HepG2 (cell line): Measurements from ENCODE around the gene ICE1. TPM values are rescaled to one million over a fixed set of nuclear protein-coding genes. Genes with fewer than 3 reads are reported as not detected.

Experiments used
- ATAC-seq: fragments of 200-7000 bp; cut with Tn5 transposase; 3 replicates; pipeline ENCODE4 v1.9.1; 2020; ENCODE audit warnings: mild to moderate bottlenecking, moderate library complexity
- BruUV-seq: library from RNA; stranded (reverse); fragments of 400-500 nt; replicated peaks from 2 replicates; lab custom pipeline; 2021; lab: Mats Ljungman, UMichigan
- CTCF ChIA-PET: fragments of 300-600 bp; formaldehyde crosslinking; extraction: SDS; loops from one replicate; lab custom pipeline; 2021; ENCODE audit warnings: low total read pairs, inconsistent platforms, low intra/inter-chr PET ratio; lab: Yijun Ruan, JAX
- POLR2A ChIA-PET: fragments of 350-600 bp; sonication (Branson Sonifier 250); formaldehyde crosslinking; loops from one replicate; lab custom pipeline; 2020; ENCODE audit warnings: antibody characterized with exemption, inconsistent platforms; lab: Yijun Ruan, JAX
- DNase-seq: peaks from one replicate; pipeline ENCODE4 v3.0.0-alpha.2; 2015; ENCODE audit warnings: low spot score
- FAIRE-seq: peaks from 3 replicates; lab custom pipeline; 2011; peaks lifted over from hg19 to GRCh38; lab: Jason Lieb, UNC
- H2AFZ ChIP-seq: one replicate; pipeline ENCODE4 v1.6.1; 2011; ENCODE audit warnings: low read length, inconsistent platforms
- H3K27ac ChIP-seq: fragments of 300-600 bp; 3 replicates; pipeline ENCODE4 v1.8.0; 2011; ENCODE audit warnings: mixed run types, mild to moderate bottlenecking, mixed read lengths, low read length, inconsistent platforms; ENCODE audit not compliant: insufficient read depth; ENCODE audit errors: extremely low read length
- H3K27me3 ChIP-seq, 2 experiments: fragments of 200-600 bp in 1 of 2; 2 replicates in 1 of 2; 3 replicates in 1 of 2; pipeline versions ENCODE4 v1.6.0 to v1.8.0; 2011; ENCODE audit warnings: low read length in 2 of 2, mild to moderate bottlenecking in 2 of 2, moderate library complexity in 2 of 2, inconsistent platforms in 1 of 2; ENCODE audit not compliant: insufficient read depth in 2 of 2, control insufficient read depth in 1 of 2
- H3K36me3 ChIP-seq, 2 experiments: fragments of 200-600 bp in 1 of 2; replicated peaks in 1 of 2; 2 replicates in 1 of 2; 3 replicates in 1 of 2; pipeline versions ENCODE4 v1.5.1 to v1.8.0; 2011; ENCODE audit warnings: low read length in 2 of 2, inconsistent platforms in 1 of 2; ENCODE audit not compliant: insufficient read depth in 2 of 2, control insufficient read depth in 1 of 2
- H3K4me1 ChIP-seq: 2 replicates; pipeline ENCODE4 v1.5.1; 2012; ENCODE audit warnings: low read length, inconsistent platforms; ENCODE audit not compliant: insufficient read depth
- H3K4me2 ChIP-seq: 2 replicates; pipeline ENCODE4 v1.6.0; 2011; ENCODE audit warnings: low read depth, low read length, inconsistent platforms
- H3K4me3 ChIP-seq, 3 experiments: fragments of 200-600 bp in 1 of 3; sonication (generic), shearing (Covaris generic) in 1 of 3; replicated peaks in 1 of 3; 2 replicates each; pipeline ENCODE4 v1.5.1; 2011 to 2016; ENCODE audit warnings: low read length in 3 of 3, inconsistent platforms in 2 of 3, low read depth in 2 of 3, mild to moderate bottlenecking in 2 of 3, control low read depth in 1 of 3, mixed read lengths in 1 of 3; ENCODE audit not compliant: insufficient read depth in 1 of 3
- H3K79me2 ChIP-seq: one replicate; pipeline ENCODE4 v1.6.1; 2011; ENCODE audit warnings: low read length, inconsistent platforms; ENCODE audit not compliant: insufficient read depth
- H3K9ac ChIP-seq: 2 replicates; pipeline ENCODE4 v1.6.0; 2011; ENCODE audit warnings: mild to moderate bottlenecking, low read depth, low read length, inconsistent platforms; ENCODE audit not compliant: insufficient read depth
- H3K9me3 ChIP-seq: 2 replicates; pipeline ENCODE4 v1.5.1; 2012; ENCODE audit warnings: mild to moderate bottlenecking, low read length
- H4K20me1 ChIP-seq: 2 replicates; pipeline ENCODE4 v1.6.0; 2011; ENCODE audit warnings: inconsistent platforms, mild to moderate bottlenecking, low read length, moderate library complexity; ENCODE audit not compliant: insufficient read depth
- ATF7 ChIP-seq, 2 experiments: fragments of 450-650 bp in 1 of 2; sonication (generic) in 1 of 2; formaldehyde crosslinking in 1 of 2; IDR thresholded peaks; 2 replicates each; pipeline versions ENCODE4 v1.4.0 to v1.6.1; 2016 to 2020; ENCODE audit warnings: antibody characterized with exemption in 1 of 2, mild to moderate bottlenecking in 1 of 2, missing genetic modification reagents in 1 of 2
- ZBTB20 ChIP-seq: sonication (generic); formaldehyde crosslinking; IDR thresholded peaks from 2 replicates; pipeline ENCODE4 v1.8.1; 2023; ENCODE audit warnings: missing genetic modification reagents, low read depth, mild to moderate bottlenecking, borderline replicate concordance
- ZFY ChIP-seq: sonication (generic); formaldehyde crosslinking; IDR thresholded peaks from 2 replicates; pipeline ENCODE4 v1.4.0; 2020; ENCODE audit warnings: missing genetic modification reagents
- ZNF564 ChIP-seq: sonication (generic); formaldehyde crosslinking; IDR thresholded peaks from 2 replicates; pipeline ENCODE4 v1.8.1; 2023; ENCODE audit warnings: mild to moderate bottlenecking, missing genetic modification reagents
- WGBS: methylation state at CpG from one replicate; pipeline ENCODE4 v1.1.6; 2017; ENCODE audit warnings: low lambda C conversion rate; 5-methylcytosine and 5-hydroxymethylcytosine counted together
- in situ Hi-C: cut with HindIII; loops from 2 replicates; pipeline ENCODE4 v1.10.0; 2017; ENCODE audit warnings: low pct_unique_long_range_greater_than_20kb; ENCODE audit not compliant: extremely low pct_ligation_motif_present
- intact Hi-C: fragments of 100-400 bp; cut with micrococcal nuclease; formaldehyde crosslinking; loops from one replicate; pipeline ENCODE4 v1.10.0; 2022; ENCODE audit not compliant: unreplicated experiment
- polyA plus RNA-seq, 8 experiments: library from polyadenylated mRNA; depleted of rRNA in 3 of 8; stranded (reverse) in 7 of 8; unstranded in 1 of 8; fragments of >200 nt; fragmentation: Illumina TruSeq in 4 of 8; extraction: Trizol in 4 of 8; gene quantifications; 2 replicates each; pipeline versions ENCODE4 v1.2.1 to v1.2.3, GENCODE V29; 2011 to 2016; ENCODE audit warnings: low read depth in 4 of 8, missing spikeins in 1 of 8, mixed read lengths in 1 of 8; ENCODE audit not compliant: insufficient read depth in 1 of 8
- total RNA-seq, 5 experiments: library from RNA; depleted of rRNA; stranded (reverse); fragments of >200 nt; fragmentation: Illumina TruSeq; extraction: Trizol; gene quantifications; 2 replicates each; pipeline ENCODE4 v1.2.3, GENCODE V29; 2016; ENCODE audit warnings: low read depth in 1 of 5
- TF ChIP-seq, protein P1 (sequence below): sonication (generic); formaldehyde crosslinking; IDR thresholded peaks from 2 replicates; pipeline ENCODE4 v1.8.1; 2023; ENCODE audit warnings: missing genetic modification reagents, mild to moderate bottlenecking, borderline replicate concordance

ICE1 gene
- total and polyA plus RNA-seq, 2 of the 13 experiments (the other 11 are each of a cell fraction or from before 2014, with no cell fraction given): 9.1 to 27.6 TPM

DNA sequence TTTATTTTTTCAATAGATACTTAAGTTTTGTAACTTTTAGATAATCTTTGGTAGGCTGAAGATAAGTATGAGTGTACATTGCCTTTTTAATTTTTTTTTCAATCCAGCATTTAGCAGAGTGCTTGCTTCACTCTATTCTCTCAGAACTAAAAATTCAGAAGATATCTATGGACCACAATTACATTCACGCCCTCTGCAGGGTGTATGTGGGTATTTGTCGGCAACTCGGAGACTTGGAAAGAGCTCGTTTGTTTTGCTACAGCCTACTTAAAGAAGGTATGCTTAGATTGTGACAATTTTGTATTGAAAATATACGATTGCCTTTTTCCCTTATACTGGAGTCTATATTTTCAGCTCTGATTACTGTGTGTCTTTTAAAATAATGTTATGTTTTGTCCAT is 43.8 kb downstream of the ICE1 start:
- intact Hi-C loops: no loop called here
- Histone ChIP-seq H3K4me3 (no peak overlapping the region), H2AFZ (no peak overlapping the region), H3K36me3 (peaks cover 10 to 59% of the 10 kb centered on the region in 2 experiments), H3K9me3 (no peaks in the 10 kb centered on the region), H3K9ac (no peak overlapping the region), H4K20me1 (no peaks in the 10 kb centered on the region), H3K79me2 (no peaks in the 10 kb centered on the region), H3K27ac (no peak overlapping the region), H3K27me3 (no peaks in the 10 kb centered on the region), H3K4me1 (no peaks in the 10 kb centered on the region), H3K4me2 (no peak overlapping the region)
- POLR2A ChIA-PET: no interaction called here
- DNase-seq (no peak), FAIRE-seq (no peak), ATAC-seq (no peak)
- BruUV-seq: no TSS peak
- in situ Hi-C loops: no loop called here
- 96% methylated on average over 5 of the region's 5 CpGs for WGBS
- CTCF ChIA-PET: no interaction called here
- TF ChIP-seq, protein P1, sequence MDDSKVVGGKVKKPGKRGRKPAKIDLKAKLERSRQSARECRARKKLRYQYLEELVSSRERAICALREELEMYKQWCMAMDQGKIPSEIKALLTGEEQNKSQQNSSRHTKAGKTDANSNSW: no peak
- TF ChIP-seq ZNF564 (CRISPR knock-in tag): no peak

DNA sequence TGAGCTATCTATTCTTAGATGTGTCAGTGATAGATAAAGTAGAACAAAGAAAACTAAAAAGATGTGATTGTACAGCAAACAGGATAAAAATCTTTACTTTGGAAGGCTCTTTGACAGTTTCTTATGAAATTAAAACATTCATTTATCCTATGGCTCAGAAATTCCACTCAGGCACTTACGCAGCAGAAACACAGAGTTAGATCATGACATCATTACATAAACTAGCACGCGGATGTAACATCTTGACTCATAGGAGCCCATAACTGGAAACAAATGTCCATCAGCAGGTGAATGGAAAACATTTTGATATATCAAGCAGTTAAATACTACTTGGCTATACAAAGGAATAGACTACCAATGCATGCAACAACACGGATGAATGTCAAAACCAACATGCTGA is 45.3 kb downstream of the ICE1 start:
- in situ Hi-C loops: no loop called here
- H3K4me3 ChIP-seq: no peak overlapping the region
- TF ChIP-seq ZBTB20 (CRISPR knock-in tag) (no peak), ZFY (CRISPR knock-in tag) (no peak), ATF7 (IDR thresholded peaks at IDR 0.05) (peak; percentile 78), ATF7 (CRISPR knock-in tag; IDR thresholded peaks at IDR 0.05) (no peak)
- ChIA-PET CTCF (no interaction called here), POLR2A (no interaction called here)
- H3K9ac ChIP-seq: no peak overlapping the region
- intact Hi-C loops: no loop called here
- H3K36me3 ChIP-seq: peaks cover 4 to 51% of the 10 kb centered on the region in 2 experiments
- BruUV-seq: TSS peak; percentile 12
- H3K9me3 ChIP-seq: no peaks in the 10 kb centered on the region
- H2AFZ ChIP-seq: no peak overlapping the region
- DNase-seq (no peak), ATAC-seq (no peak), FAIRE-seq (no peak)
- H3K27me3 ChIP-seq: no peaks in the 10 kb centered on the region
- no peaks in the 10 kb centered on the region for H3K79me2 ChIP-seq
- H4K20me1 ChIP-seq: no peaks in the 10 kb centered on the region
- H3K27ac ChIP-seq: no peak overlapping the region
- no peaks in the 10 kb centered on the region for H3K4me1 ChIP-seq
- 96% methylated on average over 4 of the region's 4 CpGs for WGBS
- no peak overlapping the region for H3K4me2 ChIP-seq
